ENCODE measurements around the gene SARS2. TPM values are rescaled to one million over a fixed set of nuclear protein-coding genes. Genes with fewer than 3 reads are reported as not detected.
A peak's percentile ranks its signal among the peaks of the same experiment; 100 is the strongest.

SARS2 gene
- total RNA-seq, 1 donor from 2014 or later = 26.3 TPM

DNA sequence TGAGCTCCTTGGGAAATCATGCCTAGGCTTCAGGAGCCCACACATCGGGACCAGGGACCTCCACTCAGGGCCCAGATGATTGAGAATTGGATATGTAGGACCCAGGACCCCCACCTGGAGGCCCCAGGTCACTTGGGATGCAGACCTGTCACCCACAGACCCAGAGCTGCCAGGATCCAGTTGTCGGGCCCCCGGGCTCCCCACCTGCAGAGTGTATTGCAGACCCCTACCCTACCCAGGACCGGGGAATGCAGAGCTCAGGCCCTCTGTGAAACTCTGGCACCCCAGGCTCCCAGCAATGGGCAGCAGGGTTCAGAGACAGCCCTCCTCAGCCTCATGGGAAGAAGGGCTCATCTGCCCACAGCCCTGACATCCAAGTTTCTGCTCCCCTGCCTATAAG is 24.9 kb downstream of the SARS2 start:
- intact Hi-C loops (cut with DNase I) = no loop called here
- Histone ChIP-seq H3K4me3 (no peak overlapping the region), H3K36me3 (peaks cover 0 to 22% of the 10 kb centered on the region in 2 donors), H3K27ac (no peak overlapping the region), H3K27me3 (no peaks in the 10 kb centered on the region), H3K9me3 (no peaks in the 10 kb centered on the region), H3K4me1 (peaks cover 11% of the 10 kb centered on the region)
- DNase-seq (ENCODE audit: extremely low spot score in 2 of 2) = no peak
- TF ChIP-seq, protein P1, sequence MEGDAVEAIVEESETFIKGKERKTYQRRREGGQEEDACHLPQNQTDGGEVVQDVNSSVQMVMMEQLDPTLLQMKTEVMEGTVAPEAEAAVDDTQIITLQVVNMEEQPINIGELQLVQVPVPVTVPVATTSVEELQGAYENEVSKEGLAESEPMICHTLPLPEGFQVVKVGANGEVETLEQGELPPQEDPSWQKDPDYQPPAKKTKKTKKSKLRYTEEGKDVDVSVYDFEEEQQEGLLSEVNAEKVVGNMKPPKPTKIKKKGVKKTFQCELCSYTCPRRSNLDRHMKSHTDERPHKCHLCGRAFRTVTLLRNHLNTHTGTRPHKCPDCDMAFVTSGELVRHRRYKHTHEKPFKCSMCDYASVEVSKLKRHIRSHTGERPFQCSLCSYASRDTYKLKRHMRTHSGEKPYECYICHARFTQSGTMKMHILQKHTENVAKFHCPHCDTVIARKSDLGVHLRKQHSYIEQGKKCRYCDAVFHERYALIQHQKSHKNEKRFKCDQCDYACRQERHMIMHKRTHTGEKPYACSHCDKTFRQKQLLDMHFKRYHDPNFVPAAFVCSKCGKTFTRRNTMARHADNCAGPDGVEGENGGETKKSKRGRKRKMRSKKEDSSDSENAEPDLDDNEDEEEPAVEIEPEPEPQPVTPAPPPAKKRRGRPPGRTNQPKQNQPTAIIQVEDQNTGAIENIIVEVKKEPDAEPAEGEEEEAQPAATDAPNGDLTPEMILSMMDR (IDR thresholded peaks at IDR 0.05) = no peak
- TF ChIP-seq POLR2AphosphoS5 (IDR thresholded peaks at IDR 0.05; ENCODE audit: insufficient read depth in 1 of 2, low read depth in 1 of 2) (no peak), POLR2A (IDR thresholded peaks at IDR 0.05) (no peak)

DNA sequence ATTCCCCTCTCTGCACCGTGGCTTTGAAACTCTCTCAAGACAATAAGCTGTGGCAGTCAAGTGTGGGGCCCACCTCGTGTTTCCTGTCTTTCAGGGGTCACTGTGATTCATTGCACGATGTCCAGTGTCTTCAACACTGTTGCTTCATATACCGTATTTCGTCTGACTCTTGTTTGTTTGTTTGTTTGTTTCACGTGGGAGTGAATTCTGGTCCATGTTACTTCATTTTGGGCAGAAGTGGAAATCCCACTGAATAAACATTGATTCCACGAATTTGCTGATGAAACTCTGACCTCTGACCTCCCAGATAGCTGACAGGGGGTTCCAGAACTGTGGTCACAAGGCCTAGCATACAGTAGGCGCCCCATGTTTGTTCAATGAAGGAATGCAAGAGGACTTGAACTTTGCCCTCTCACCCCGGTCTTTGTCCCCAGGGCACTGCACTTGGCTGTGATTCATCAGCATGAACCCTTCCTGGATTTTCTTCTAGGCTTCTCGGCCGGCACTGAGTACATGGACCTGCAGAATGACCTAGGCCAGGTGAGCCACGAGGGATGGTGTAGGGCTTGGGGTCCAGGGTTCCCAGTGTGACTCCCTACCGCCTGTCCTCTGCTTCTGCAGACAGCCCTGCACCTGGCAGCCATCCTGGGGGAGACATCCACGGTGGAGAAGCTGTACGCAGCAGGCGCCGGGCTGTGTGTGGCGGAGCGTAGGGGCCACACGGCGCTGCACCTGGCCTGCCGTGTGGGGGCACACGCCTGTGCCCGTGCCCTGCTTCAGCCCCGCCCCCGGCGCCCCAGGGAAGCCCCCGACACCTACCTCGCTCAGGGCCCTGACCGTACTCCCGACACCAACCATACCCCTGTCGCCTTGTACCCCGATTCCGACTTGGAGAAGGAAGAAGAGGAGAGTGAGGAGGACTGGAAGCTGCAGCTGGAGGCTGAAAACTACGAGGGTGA is 25.7 kb downstream of the SARS2 start:
- DNase-seq (ENCODE audit: extremely low spot score in 2 of 2) = no peak
- H3K4me1 ChIP-seq = peaks cover 16% of the 10 kb centered on the region
- H3K36me3 ChIP-seq = peaks cover 0 to 22% of the 10 kb centered on the region in 2 donors
- no peaks in the 10 kb centered on the region for H3K9me3 ChIP-seq
- TF ChIP-seq POLR2A (IDR thresholded peaks at IDR 0.05) = no peak
- no peak for TF ChIP-seq POLR2AphosphoS5 (IDR thresholded peaks at IDR 0.05; ENCODE audit: insufficient read depth in 1 of 2, low read depth in 1 of 2)
- TF ChIP-seq, protein P1 (IDR thresholded peaks at IDR 0.05) = no peak
- H3K27ac ChIP-seq = no peak overlapping the region
- H3K27me3 ChIP-seq = no peaks in the 10 kb centered on the region
- no peak overlapping the region for H3K4me3 ChIP-seq
- intact Hi-C loops (cut with DNase I) = no loop called here

DNA sequence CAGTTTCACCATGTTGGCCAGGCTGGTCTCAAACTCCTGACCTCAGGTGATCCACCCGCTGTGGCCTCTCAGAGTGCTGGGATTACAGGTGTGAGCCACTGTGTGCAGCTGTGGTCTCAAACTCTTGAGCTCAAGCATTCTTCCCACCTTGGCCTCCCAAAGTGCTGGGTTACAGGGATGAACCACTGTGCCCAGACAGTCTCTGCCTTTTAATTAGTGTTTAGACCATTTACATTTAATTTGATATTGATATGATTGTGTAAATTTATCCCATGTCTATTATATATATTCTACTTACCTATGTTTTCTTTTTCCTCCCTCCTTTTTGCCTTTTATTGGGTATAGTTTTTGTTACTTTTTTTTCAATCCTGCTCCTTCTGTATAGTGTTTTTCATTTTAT is 28.9 kb downstream of the SARS2 start:
- intact Hi-C loops (cut with DNase I) = no loop called here
- Histone ChIP-seq H3K4me3 (no peak overlapping the region), H3K4me1 (peaks cover 35% of the 10 kb centered on the region), H3K9me3 (no peaks in the 10 kb centered on the region), H3K36me3 (peaks cover 0 to 10% of the 10 kb centered on the region in 2 donors), H3K27ac (no peak overlapping the region), H3K27me3 (no peaks in the 10 kb centered on the region)
- TF ChIP-seq, protein P1 (IDR thresholded peaks at IDR 0.05) = no peak
- no peak for TF ChIP-seq POLR2A (IDR thresholded peaks at IDR 0.05)
- TF ChIP-seq POLR2AphosphoS5 (IDR thresholded peaks at IDR 0.05; ENCODE audit: insufficient read depth in 1 of 2, low read depth in 1 of 2) = no peak
- DNase-seq (ENCODE audit: extremely low spot score in 2 of 2) = no peak

DNA sequence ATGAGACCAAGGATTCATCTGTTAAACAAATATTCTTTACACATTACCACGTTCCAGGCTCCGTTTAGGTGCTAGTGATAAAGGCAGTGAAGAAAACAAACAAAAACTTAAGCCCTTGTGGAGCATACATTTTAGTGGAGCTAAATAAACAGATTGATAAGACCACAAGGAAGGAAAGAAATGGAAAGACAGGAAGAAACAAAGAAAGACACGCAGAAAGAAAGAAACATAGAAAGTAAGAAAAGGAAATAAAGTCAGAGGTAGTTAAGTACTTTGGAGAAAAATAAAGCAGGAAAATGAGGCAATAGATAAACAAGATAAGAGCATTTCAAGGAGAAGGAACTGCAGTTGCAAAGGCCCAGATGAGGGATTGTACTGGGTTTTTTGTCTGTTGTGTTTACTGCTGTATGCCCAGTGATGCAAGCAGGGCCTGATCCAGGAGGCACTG is 29.8 kb downstream of the SARS2 start:
- Histone ChIP-seq H3K36me3 (peaks cover 0 to 9% of the 10 kb centered on the region in 2 donors), H3K27ac (no peak overlapping the region), H3K9me3 (no peaks in the 10 kb centered on the region), H3K27me3 (no peaks in the 10 kb centered on the region), H3K4me3 (peak overlapping the region; percentile 66 to 96), H3K4me1 (peaks cover 35% of the 10 kb centered on the region)
- TF ChIP-seq POLR2AphosphoS5 (IDR thresholded peaks at IDR 0.05; ENCODE audit: insufficient read depth in 1 of 2, low read depth in 1 of 2) = no peak
- TF ChIP-seq, protein P1 (IDR thresholded peaks at IDR 0.05) = no peak
- intact Hi-C loops (cut with DNase I) = no loop called here
- no peak for DNase-seq (ENCODE audit: extremely low spot score in 2 of 2)

DNA sequence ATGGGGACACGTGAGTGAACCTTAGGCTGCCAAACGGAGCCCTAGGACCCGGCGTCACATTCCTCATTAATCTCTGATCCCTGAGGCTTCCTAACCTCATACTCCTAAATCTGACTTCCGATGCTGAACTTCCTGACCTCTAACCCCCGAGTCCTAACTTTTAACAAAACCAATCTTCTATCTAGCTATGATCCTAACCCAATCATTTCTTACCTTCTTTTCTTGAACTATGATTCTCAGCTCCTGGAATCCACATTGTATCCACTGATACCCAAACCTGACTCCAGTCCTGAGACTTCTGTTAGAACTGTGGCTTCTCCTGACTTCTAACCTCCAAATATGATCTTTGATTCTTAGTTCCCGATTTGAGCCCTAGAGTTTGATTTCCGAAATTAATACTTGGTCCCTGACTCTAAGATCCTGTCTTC is 30.3 kb downstream of the SARS2 start:
- H3K36me3 ChIP-seq = peaks cover 0 to 4% of the 10 kb centered on the region in 2 donors
- H3K27me3 ChIP-seq = no peaks in the 10 kb centered on the region
- no peak for DNase-seq (ENCODE audit: extremely low spot score in 2 of 2)
- no peaks in the 10 kb centered on the region for H3K9me3 ChIP-seq
- intact Hi-C loops (cut with DNase I) = no loop called here
- H3K4me1 ChIP-seq = peaks cover 35% of the 10 kb centered on the region
- H3K27ac ChIP-seq = peak overlapping the region; percentile 93
- peak overlapping the region; percentile 66 to 96 for H3K4me3 ChIP-seq
- TF ChIP-seq POLR2A (IDR thresholded peaks at IDR 0.05) = no peak
- TF ChIP-seq, protein P1 (IDR thresholded peaks at IDR 0.05) = no peak
- TF ChIP-seq POLR2AphosphoS5 (IDR thresholded peaks at IDR 0.05; ENCODE audit: insufficient read depth in 1 of 2, low read depth in 1 of 2) = no peak

Measured in vagina (tissue), 2 donors.